Loucy (cell line): Measurements from ENCODE around the gene SHROOM2.

Source experiments
- EZH2phosphoT487 ChIP-seq: fragments of 200-600 bp; IDR thresholded peaks from 2 replicates; pipeline ENCODE4 v1.6.1; 2018; ENCODE audit warnings: antibody characterized with exemption, mild to moderate bottlenecking, moderate library complexity, borderline replicate concordance
- TF ChIP-seq, protein P1 (sequence below): fragments of 200-600 bp; sonication (generic); conservative IDR thresholded peaks from 2 replicates; pipeline ENCODE4 v1.5.1; 2014; ENCODE audit warnings: mild to moderate bottlenecking, antibody characterized with exemption, low read length

DNA sequence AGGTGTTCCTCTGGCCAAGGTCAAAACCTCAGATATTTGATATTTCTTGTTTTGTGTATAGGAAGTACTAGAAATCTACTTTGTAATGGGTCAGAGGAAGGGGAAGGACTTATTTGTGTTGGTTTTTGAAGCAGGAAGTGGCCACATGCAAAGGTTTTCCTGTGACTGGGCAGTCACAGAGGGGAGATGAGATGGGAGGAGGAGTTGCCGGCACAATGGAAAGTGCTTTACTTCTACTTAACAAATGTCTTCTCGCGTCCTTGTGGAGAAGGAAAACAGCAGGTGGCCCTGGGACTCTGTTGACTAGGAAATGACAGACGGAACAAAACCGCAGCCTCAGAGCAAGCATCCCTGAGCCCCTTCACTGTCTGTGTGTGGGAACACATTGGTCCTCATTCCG is 46.6 kb downstream of the SHROOM2 start:
- TF ChIP-seq EZH2phosphoT487: no peak
- TF ChIP-seq, protein P1, sequence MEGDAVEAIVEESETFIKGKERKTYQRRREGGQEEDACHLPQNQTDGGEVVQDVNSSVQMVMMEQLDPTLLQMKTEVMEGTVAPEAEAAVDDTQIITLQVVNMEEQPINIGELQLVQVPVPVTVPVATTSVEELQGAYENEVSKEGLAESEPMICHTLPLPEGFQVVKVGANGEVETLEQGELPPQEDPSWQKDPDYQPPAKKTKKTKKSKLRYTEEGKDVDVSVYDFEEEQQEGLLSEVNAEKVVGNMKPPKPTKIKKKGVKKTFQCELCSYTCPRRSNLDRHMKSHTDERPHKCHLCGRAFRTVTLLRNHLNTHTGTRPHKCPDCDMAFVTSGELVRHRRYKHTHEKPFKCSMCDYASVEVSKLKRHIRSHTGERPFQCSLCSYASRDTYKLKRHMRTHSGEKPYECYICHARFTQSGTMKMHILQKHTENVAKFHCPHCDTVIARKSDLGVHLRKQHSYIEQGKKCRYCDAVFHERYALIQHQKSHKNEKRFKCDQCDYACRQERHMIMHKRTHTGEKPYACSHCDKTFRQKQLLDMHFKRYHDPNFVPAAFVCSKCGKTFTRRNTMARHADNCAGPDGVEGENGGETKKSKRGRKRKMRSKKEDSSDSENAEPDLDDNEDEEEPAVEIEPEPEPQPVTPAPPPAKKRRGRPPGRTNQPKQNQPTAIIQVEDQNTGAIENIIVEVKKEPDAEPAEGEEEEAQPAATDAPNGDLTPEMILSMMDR: no peak
